IMR-90 (cell line): ENCODE measurements around the gene CDC42BPA. TPM values are rescaled to one million over a fixed set of nuclear protein-coding genes. Genes with fewer than 3 reads are reported as not detected.

Experiments used
- ATAC-seq: fragments of 200-7000 bp; cut with Tn5 transposase; 2 replicates; pipeline ENCODE4 v1.9.1; 2020; ENCODE audit warnings: low read depth, mild to moderate bottlenecking, moderate library complexity
- BruUV-seq: library from RNA; stranded (reverse); fragments of 400-500 nt; replicated peaks from 2 replicates; lab custom pipeline; 2021; lab: Mats Ljungman, UMichigan
- CTCF ChIA-PET: fragments of 300-600 bp; formaldehyde crosslinking; extraction: SDS; loops from one replicate; lab custom pipeline; 2021; ENCODE audit warnings: antibody characterized with exemption; lab: Yijun Ruan, JAX
- POLR2A ChIA-PET: fragments of 300-600 bp; sonication (Branson Sonifier 250); formaldehyde crosslinking; loops from one replicate; lab custom pipeline; 2022; ENCODE audit warnings: antibody characterized with exemption; ENCODE audit not compliant: unreplicated experiment; lab: Charles Lee
- DNase-seq: peaks from one replicate; pipeline ENCODE4 v3.0.0; 2013
- H2AFZ ChIP-seq: replicated peaks from 2 replicates; pipeline ENCODE3; 2013; ENCODE audit warnings: low read length, mild to moderate bottlenecking; ENCODE audit not compliant: poor library complexity
- H2AK5ac ChIP-seq: 2 replicates; pipeline ENCODE4 v1.6.1; 2013; ENCODE audit warnings: low read depth, low read length, inconsistent platforms
- H2AK9ac ChIP-seq: replicated peaks from 2 replicates; pipeline ENCODE3; 2013; ENCODE audit warnings: mild to moderate bottlenecking, low read depth, low read length, moderate library complexity; ENCODE audit not compliant: poor library complexity
- H2BK120ac ChIP-seq: 2 replicates; pipeline ENCODE4 v1.6.1; 2013; ENCODE audit warnings: low read depth, low read length, inconsistent platforms
- H2BK15ac ChIP-seq: 3 replicates; pipeline ENCODE4 v1.6.1; 2013; ENCODE audit warnings: low read depth, low read length, inconsistent platforms
- H2BK20ac ChIP-seq: 2 replicates; pipeline ENCODE4 v1.6.1; 2013; ENCODE audit warnings: low read depth, mild to moderate bottlenecking, inconsistent platforms, low read length, moderate library complexity
- H2BK5ac ChIP-seq: 2 replicates; pipeline ENCODE4 v1.6.1; 2013; ENCODE audit warnings: mild to moderate bottlenecking, low read depth, low read length, inconsistent platforms; ENCODE audit not compliant: poor library complexity, severe bottlenecking
- H3K14ac ChIP-seq: replicated peaks from 2 replicates; pipeline ENCODE4 v1.6.1; 2013; ENCODE audit warnings: low read depth, low read length, inconsistent platforms
- H3K18ac ChIP-seq: 2 replicates; pipeline ENCODE4 v1.6.1; 2013; ENCODE audit warnings: low read depth, low read length, control low read depth
- H3K23ac ChIP-seq: 2 replicates; pipeline ENCODE4 v1.6.1; 2013; ENCODE audit warnings: low read depth, low read length, inconsistent platforms
- H3K27ac ChIP-seq: 2 replicates; pipeline ENCODE4 v1.5.1; 2013; ENCODE audit warnings: mild to moderate bottlenecking, control low read depth, low read length; ENCODE audit not compliant: insufficient read depth
- H3K27me3 ChIP-seq: 2 replicates; pipeline ENCODE4 v1.6.1; 2013; ENCODE audit warnings: low read length; ENCODE audit not compliant: control insufficient read depth, insufficient read depth
- H3K36me3 ChIP-seq: 2 replicates; pipeline ENCODE4 v1.6.1; 2013; ENCODE audit warnings: low read length, mixed read lengths; ENCODE audit not compliant: control insufficient read depth, insufficient read depth
- H3K4ac ChIP-seq: 2 replicates; pipeline ENCODE4 v1.6.1; 2013; ENCODE audit warnings: low read depth, low read length, inconsistent platforms
- H3K4me1 ChIP-seq: 2 replicates; pipeline ENCODE4 v1.6.1; 2013; ENCODE audit warnings: low read length, mixed read lengths; ENCODE audit not compliant: control insufficient read depth, insufficient read depth
- H3K4me2 ChIP-seq: 2 replicates; pipeline ENCODE4 v1.6.1; 2013; ENCODE audit warnings: low read depth, mild to moderate bottlenecking, control low read depth, low read length, moderate library complexity
- H3K4me3 ChIP-seq: 2 replicates; pipeline ENCODE4 v1.5.1; 2013; ENCODE audit warnings: low read depth, mild to moderate bottlenecking, control low read depth, low read length, moderate library complexity; ENCODE audit not compliant: insufficient read depth
- H3K56ac ChIP-seq: 2 replicates; pipeline ENCODE4 v1.6.1; 2013; ENCODE audit warnings: low read length, inconsistent platforms; ENCODE audit not compliant: insufficient read depth; ENCODE audit errors: extremely low read depth
- H3K79me1 ChIP-seq, 2 experiments: 2 replicates each; pipeline ENCODE4 v1.6.1; 2013; ENCODE audit warnings: low read length in 2 of 2, inconsistent platforms in 1 of 2, low read depth in 1 of 2
- H3K9ac ChIP-seq: 2 replicates; pipeline ENCODE4 v1.6.1; 2013; ENCODE audit warnings: low read depth, low read length, control low read depth
- H3K9me1 ChIP-seq: 2 replicates; pipeline ENCODE4 v1.6.1; 2013; ENCODE audit warnings: low read length, inconsistent platforms; ENCODE audit not compliant: insufficient read depth
- H3K9me3 ChIP-seq: 2 replicates; pipeline ENCODE4 v1.6.1; 2013; ENCODE audit warnings: low read length; ENCODE audit not compliant: control insufficient read depth, insufficient read depth
- H4K20me1 ChIP-seq: 2 replicates; pipeline ENCODE4 v1.6.1; 2013; ENCODE audit warnings: low read length, inconsistent platforms; ENCODE audit not compliant: insufficient read depth
- H4K5ac ChIP-seq: 2 replicates; pipeline ENCODE4 v1.6.1; 2013; ENCODE audit warnings: mild to moderate bottlenecking, low read depth, low read length, control low read depth
- H4K8ac ChIP-seq, 2 experiments: 2 replicates each; pipeline ENCODE4 v1.6.1; 2013; ENCODE audit warnings: low read depth in 2 of 2, low read length in 2 of 2, control low read depth in 1 of 2, inconsistent platforms in 1 of 2
- H4K91ac ChIP-seq: 2 replicates; pipeline ENCODE4 v1.6.1; 2013; ENCODE audit warnings: low read depth, low read length, inconsistent platforms; ENCODE audit not compliant: insufficient read depth
- BHLHE40 ChIP-seq: fragments of 150-350 bp; IDR thresholded peaks from 2 replicates; pipeline ENCODE4 v1.6.1; 2016; ENCODE audit warnings: mild to moderate bottlenecking, low read depth, low read length
- CEBPB ChIP-seq: IDR thresholded peaks from 2 replicates; pipeline ENCODE4 v1.6.1; 2012; ENCODE audit warnings: low read depth, low read length, improper control_type of control experiment
- FOS ChIP-seq: fragments of 150-350 bp; IDR thresholded peaks from 2 replicates; pipeline ENCODE4 v1.6.1; 2016; ENCODE audit warnings: low read depth, low read length
- MAZ ChIP-seq: IDR thresholded peaks from 2 replicates; pipeline ENCODE4 v1.6.1; 2012; ENCODE audit warnings: low read depth, mild to moderate bottlenecking, low read length, improper control_type of control experiment, moderate library complexity, borderline replicate concordance
- MXI1 ChIP-seq: IDR thresholded peaks from 2 replicates; pipeline ENCODE4 v1.6.1; 2012; ENCODE audit warnings: low read depth, mild to moderate bottlenecking, low read length, moderate library complexity, borderline replicate concordance
- NFE2L2 ChIP-seq: fragments of 150-350 bp; IDR thresholded peaks from 2 replicates; pipeline ENCODE4 v1.6.1; 2016; ENCODE audit warnings: low read depth, mild to moderate bottlenecking, low read length
- RAD21 ChIP-seq: IDR thresholded peaks from 2 replicates; pipeline ENCODE4 v1.6.1; 2012; ENCODE audit warnings: low read length, improper control_type of control experiment
- RCOR1 ChIP-seq: IDR thresholded peaks from 2 replicates; pipeline ENCODE4 v1.6.1; 2012; ENCODE audit warnings: mild to moderate bottlenecking, low read length, improper control_type of control experiment; ENCODE audit not compliant: insufficient replicate concordance
- RFX5 ChIP-seq: IDR thresholded peaks from 2 replicates; pipeline ENCODE4 v1.8.0; 2012; ENCODE audit warnings: low read depth, mild to moderate bottlenecking, low read length, moderate library complexity
- SMC3 ChIP-seq: fragments of 150-350 bp; IDR thresholded peaks from 2 replicates; pipeline ENCODE4 v1.6.1; 2016; ENCODE audit warnings: low read depth, mild to moderate bottlenecking, antibody characterized with exemption, low read length, moderate library complexity
- WGBS, 2 experiments: methylation state at CpG; one replicate each; pipeline versions ENCODE4 v1.1.5 to v1.1.7; 2013; ENCODE audit warnings: missing lambda C conversion rate in 2 of 2; ENCODE audit not compliant: insufficient read length in 1 of 2; ENCODE audit errors: extremely low coverage in 2 of 2; 5-methylcytosine and 5-hydroxymethylcytosine counted together
- dilution Hi-C: fragments of 300-500 bp; cut with HindIII; formaldehyde crosslinking; loops from one replicate; pipeline ENCODE4 v1.14.3; 2018; ENCODE audit warnings: low sequenced_read_pairs; ENCODE audit not compliant: unreplicated experiment
- in situ Hi-C: fragments of 300-500 bp; cut with MboI; formaldehyde crosslinking; loops from 3 replicates; pipeline ENCODE4 v1.14.3; 2019; ENCODE audit warnings: low sequenced_read_pairs, inconsistent platforms, mixed read lengths
- intact Hi-C: fragments of 100-400 bp; cut with micrococcal nuclease; formaldehyde crosslinking; loops from 2 replicates; pipeline ENCODE4 v1.10.0; 2022
- polyA plus RNA-seq, 3 experiments: library from polyadenylated mRNA; depleted of rRNA; stranded (reverse); fragments of >200 nt; gene quantifications; 2 replicates each; pipeline ENCODE4 v1.2.3, GENCODE V29; 2012; ENCODE audit warnings: low replicate concordance in 1 of 3
- total RNA-seq: library from RNA; depleted of rRNA; stranded (reverse); fragments of >200 nt; gene quantifications from 2 replicates; pipeline ENCODE4 v1.2.3, GENCODE V29; 2012
- TF ChIP-seq, protein P1 (sequence below): fragments of 150-350 bp; IDR thresholded peaks from 2 replicates; pipeline ENCODE4 v1.6.1; 2017; ENCODE audit warnings: mild to moderate bottlenecking, antibody characterized with exemption, low read length, low read depth
- TF ChIP-seq, protein P2 (sequence below): conservative IDR thresholded peaks from 2 replicates; pipeline ENCODE4 v1.5.1; 2012; ENCODE audit warnings: mild to moderate bottlenecking, low read depth, low read length, improper control_type of control experiment

The CDC42BPA gene
- total and polyA plus RNA-seq, 2 of the 4 experiments (the other 2 are of a cell fraction), result 9.4 to 27.8 TPM

GRCh38 chr1:227349967-227350366, 31.7 kb upstream of the CDC42BPA start:
- Histone ChIP-seq H4K5ac (no peak overlapping the region), H4K8ac (no peak overlapping the region), H3K27ac (no peak overlapping the region), H4K91ac (no peak overlapping the region), H3K9ac (no peak overlapping the region), H3K36me3 (no peaks in the 10 kb centered on the region), H2AK9ac (no peak overlapping the region), H3K9me3 (no peaks in the 10 kb centered on the region), H4K20me1 (no peaks in the 10 kb centered on the region), H2AFZ (no peak overlapping the region), H3K4ac (no peak overlapping the region), H3K4me3 (no peak overlapping the region), H3K27me3 (no peaks in the 10 kb centered on the region), H2BK120ac (no peak overlapping the region), H3K4me2 (no peak overlapping the region), H3K14ac (no peak overlapping the region), H3K4me1 (0 out of 2 replicates have a peak, but pooled peaks cover 2% of the 10 kb centered on the region), H2BK20ac (no peak overlapping the region), H3K23ac (no peak overlapping the region), H2AK5ac (no peak overlapping the region), H2BK15ac (no peak overlapping the region), H3K79me1 (no peaks in the 10 kb centered on the region), H3K18ac (no peak overlapping the region), H2BK5ac (no peak overlapping the region), H3K56ac (no peak overlapping the region), H3K9me1 (no peaks in the 10 kb centered on the region)
- ATAC-seq (no peak), DNase-seq (no peak)
- CTCF ChIA-PET, result interaction anchor here (0.7 kb wide), 1 partner anchor 438 kb away, joined by 4 read pairs; no protein-coding TSS in a partner anchor
- intact Hi-C loops, result no loop called here
- dilution Hi-C loops, result no loop called here
- POLR2A ChIA-PET, result interaction anchor here (0.7 kb wide), 1 partner anchor 31 kb away, joined by 3 read pairs; no protein-coding TSS in a partner anchor
- no peak for TF ChIP-seq BHLHE40
- no peak for TF ChIP-seq CEBPB
- TF ChIP-seq MAZ, result no peak
- TF ChIP-seq RCOR1, result no peak
- no peak for TF ChIP-seq RAD21
- no peak for TF ChIP-seq MXI1
- TF ChIP-seq FOS, result no peak
- TF ChIP-seq, protein P1, sequence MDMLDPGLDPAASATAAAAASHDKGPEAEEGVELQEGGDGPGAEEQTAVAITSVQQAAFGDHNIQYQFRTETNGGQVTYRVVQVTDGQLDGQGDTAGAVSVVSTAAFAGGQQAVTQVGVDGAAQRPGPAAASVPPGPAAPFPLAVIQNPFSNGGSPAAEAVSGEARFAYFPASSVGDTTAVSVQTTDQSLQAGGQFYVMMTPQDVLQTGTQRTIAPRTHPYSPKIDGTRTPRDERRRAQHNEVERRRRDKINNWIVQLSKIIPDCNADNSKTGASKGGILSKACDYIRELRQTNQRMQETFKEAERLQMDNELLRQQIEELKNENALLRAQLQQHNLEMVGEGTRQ, result no peak
- TF ChIP-seq NFE2L2, result no peak
- TF ChIP-seq SMC3, result no peak
- TF ChIP-seq RFX5, result no peak
- TF ChIP-seq, protein P2, sequence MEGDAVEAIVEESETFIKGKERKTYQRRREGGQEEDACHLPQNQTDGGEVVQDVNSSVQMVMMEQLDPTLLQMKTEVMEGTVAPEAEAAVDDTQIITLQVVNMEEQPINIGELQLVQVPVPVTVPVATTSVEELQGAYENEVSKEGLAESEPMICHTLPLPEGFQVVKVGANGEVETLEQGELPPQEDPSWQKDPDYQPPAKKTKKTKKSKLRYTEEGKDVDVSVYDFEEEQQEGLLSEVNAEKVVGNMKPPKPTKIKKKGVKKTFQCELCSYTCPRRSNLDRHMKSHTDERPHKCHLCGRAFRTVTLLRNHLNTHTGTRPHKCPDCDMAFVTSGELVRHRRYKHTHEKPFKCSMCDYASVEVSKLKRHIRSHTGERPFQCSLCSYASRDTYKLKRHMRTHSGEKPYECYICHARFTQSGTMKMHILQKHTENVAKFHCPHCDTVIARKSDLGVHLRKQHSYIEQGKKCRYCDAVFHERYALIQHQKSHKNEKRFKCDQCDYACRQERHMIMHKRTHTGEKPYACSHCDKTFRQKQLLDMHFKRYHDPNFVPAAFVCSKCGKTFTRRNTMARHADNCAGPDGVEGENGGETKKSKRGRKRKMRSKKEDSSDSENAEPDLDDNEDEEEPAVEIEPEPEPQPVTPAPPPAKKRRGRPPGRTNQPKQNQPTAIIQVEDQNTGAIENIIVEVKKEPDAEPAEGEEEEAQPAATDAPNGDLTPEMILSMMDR, result no peak
- 100% methylated on average over 1 of the region's 3 CpGs; no CpG with 5 or more reads in 1 of the 2 experiments for WGBS, 2 experiments
- no TSS peak for BruUV-seq
- in situ Hi-C loops, result no loop called here
